Stimulated activated CD4-positive, alpha-beta T cell treated with anti-CD3 and anti-CD28 coated beads, Interleukin-1b, Interleukin-23, amount 100 ng/mL, for 4 hours (primary cell): Measurements from ENCODE around the gene SPAG9.

Experiments used
- DNase-seq, 2 donors: peaks; one replicate each; pipeline ENCODE4 v3.0.0-alpha.2; 2020; ENCODE audit warnings: low read depth in 2 of 2

The SPAG9 gene

GRCh38 chr17:50939795-50940684, 180.6 kb downstream of the SPAG9 start:
- no peak for DNase-seq

- no peak for DNase-seq
Observed at GRCh38 chr17:50939542-50939794, 181.2 kb downstream of the SPAG9 start.

GRCh38 chr17:50938821-50939541, 181.7 kb downstream of the SPAG9 start:
- no peak for DNase-seq

- no peak for DNase-seq
Observed at GRCh38 chr17:50935996-50936266, 184.7 kb downstream of the SPAG9 start.

GRCh38 chr17:50935221-50935995, 185.3 kb downstream of the SPAG9 start:
- DNase-seq: no peak

- no peak for DNase-seq
Observed at GRCh38 chr17:50934672-50935220, 185.9 kb downstream of the SPAG9 start.

- DNase-seq: no peak
Observed at GRCh38 chr17:50934161-50934560, 186.5 kb downstream of the SPAG9 start.

GRCh38 chr17:50931144-50931908, 189.3 kb downstream of the SPAG9 start:
- peak in 1 of 2 donors; percentile 24 for DNase-seq

GRCh38 chr17:50928646-50929045, 192.0 kb downstream of the SPAG9 start:
- DNase-seq: no peak

- DNase-seq: no peak
Observed at GRCh38 chr17:50927287-50927686, 193.4 kb downstream of the SPAG9 start.

- DNase-seq: no peak
Observed at GRCh38 chr17:50926523-50926922, 194.1 kb downstream of the SPAG9 start.

- no peak for DNase-seq
Observed at GRCh38 chr17:50925296-50925891, 195.3 kb downstream of the SPAG9 start.

GRCh38 chr17:50924800-50925199, 195.9 kb downstream of the SPAG9 start:
- no peak for DNase-seq

- DNase-seq: no peak
Observed at GRCh38 chr17:50924300-50924699, 196.4 kb downstream of the SPAG9 start.

- DNase-seq: no peak
Observed at GRCh38 chr17:50923611-50924010, 197.1 kb downstream of the SPAG9 start.

GRCh38 chr17:50922721-50923405, 197.8 kb downstream of the SPAG9 start:
- no peak for DNase-seq

- no peak for DNase-seq
Observed at GRCh38 chr17:50922107-50922506, 198.6 kb downstream of the SPAG9 start.

- DNase-seq: no peak
Observed at GRCh38 chr17:50920891-50921586, 199.6 kb downstream of the SPAG9 start.

- no peak for DNase-seq
Observed at GRCh38 chr17:50920041-50920410, 200.6 kb downstream of the SPAG9 start.
